Left ventricle myocardium inferior (tissue), 1 donor: ENCODE measurements around the gene WRNIP1. TPM values are rescaled to one million over a fixed set of nuclear protein-coding genes. Genes with fewer than 3 reads are reported as not detected.

Source experiments
- DNase-seq: peaks from one replicate; pipeline ENCODE4 v3.0.0-alpha.2; 2020
- H3K27ac ChIP-seq: fragments of 200-600 bp; replicated peaks from 2 replicates; pipeline ENCODE4 v1.8.0; 2021
- H3K27me3 ChIP-seq: fragments of 200-600 bp; 2 replicates; pipeline ENCODE4 v1.8.0; 2021; ENCODE audit warnings: low read depth
- H3K36me3 ChIP-seq: fragments of 200-600 bp; 2 replicates; pipeline ENCODE4 v1.8.0; 2021
- H3K4me1 ChIP-seq: fragments of 200-600 bp; 2 replicates; pipeline ENCODE4 v1.8.0; 2021
- H3K4me3 ChIP-seq: fragments of 200-600 bp; 2 replicates; pipeline ENCODE4 v1.8.0; 2021; ENCODE audit warnings: mild to moderate bottlenecking, moderate library complexity
- H3K9me3 ChIP-seq: fragments of 200-600 bp; replicated peaks from 2 replicates; pipeline ENCODE4 v1.8.0; 2021
- CTCF ChIP-seq: fragments of 200-600 bp; IDR thresholded peaks from 2 replicates; pipeline ENCODE4 v1.8.0; 2021; ENCODE audit warnings: antibody characterized with exemption, mild to moderate bottlenecking, borderline replicate concordance
- intact Hi-C: fragments of 100-400 bp; cut with micrococcal nuclease; formaldehyde crosslinking; loops from one replicate; pipeline ENCODE4 v1.11.0; 2022
- total RNA-seq: library from RNA; stranded (reverse); fragmentation: NEBNext Ultra II Directional; extraction: Animal tissue kit (Norgen Biotek cat#: 25700); gene quantifications from one replicate; pipeline ENCODE4 v1.2.1, GENCODE V29; 2021
- donor health status: DM: no; HTN: yes; CAD: no; lungs with severe emphysema.

The WRNIP1 gene
- total RNA-seq, 1 donor from 2014 or later, result 39.4 TPM

- Histone ChIP-seq H3K36me3 (no peaks in the 10 kb centered on the region), H3K4me3 (no peak overlapping the region), H3K4me1 (peaks cover 54% of the 10 kb centered on the region), H3K9me3 (no peaks in the 10 kb centered on the region), H3K27ac (no peak overlapping the region), H3K27me3 (no peaks in the 10 kb centered on the region)
- intact Hi-C loops, result no loop called here
- TF ChIP-seq CTCF, result no peak
- DNase-seq, result no peak
Observed at GRCh38 chr6:2803731-2804429, 38.7 kb downstream of the WRNIP1 start.

- DNase-seq, result no peak
- no peak for TF ChIP-seq CTCF
- Histone ChIP-seq H3K4me3 (no peak overlapping the region), H3K27ac (no peak overlapping the region), H3K27me3 (no peaks in the 10 kb centered on the region), H3K36me3 (no peaks in the 10 kb centered on the region), H3K4me1 (peaks cover 58% of the 10 kb centered on the region), H3K9me3 (no peaks in the 10 kb centered on the region)
- intact Hi-C loops, result no loop called here
Observed at GRCh38 chr6:2804516-2804915, 39.3 kb downstream of the WRNIP1 start.

GRCh38 chr6:2805031-2805430, 39.8 kb downstream of the WRNIP1 start:
- DNase-seq, result no peak
- Histone ChIP-seq H3K9me3 (no peaks in the 10 kb centered on the region), H3K4me3 (no peak overlapping the region), H3K27me3 (no peaks in the 10 kb centered on the region), H3K36me3 (no peaks in the 10 kb centered on the region), H3K4me1 (peaks cover 56% of the 10 kb centered on the region), H3K27ac (no peak overlapping the region)
- intact Hi-C loops, result no loop called here
- no peak for TF ChIP-seq CTCF

- intact Hi-C loops, result no loop called here
- DNase-seq, result no peak
- peaks cover 45% of the 10 kb centered on the region for H3K4me1 ChIP-seq
- no peaks in the 10 kb centered on the region for H3K36me3 ChIP-seq
- no peaks in the 10 kb centered on the region for H3K27me3 ChIP-seq
- peak overlapping the region; percentile 42 for H3K27ac ChIP-seq
- no peak for TF ChIP-seq CTCF
- H3K9me3 ChIP-seq, result no peaks in the 10 kb centered on the region
- H3K4me3 ChIP-seq, result no peak overlapping the region
Observed at GRCh38 chr6:2806644-2807043, 41.5 kb downstream of the WRNIP1 start.

- DNase-seq, result no peak
- Histone ChIP-seq H3K36me3 (no peaks in the 10 kb centered on the region), H3K4me3 (no peak overlapping the region), H3K9me3 (no peaks in the 10 kb centered on the region), H3K27me3 (no peaks in the 10 kb centered on the region), H3K4me1 (peaks cover 45% of the 10 kb centered on the region), H3K27ac (peak overlapping the region; percentile 42)
- TF ChIP-seq CTCF, result no peak
- intact Hi-C loops, result no loop called here
Observed at GRCh38 chr6:2807342-2808090, 42.3 kb downstream of the WRNIP1 start.
